Ishikawa (cell line): ENCODE data around the gene SYT7.

ENCODE experiments used
- EP300 ChIP-seq: IDR thresholded peaks from 2 replicates; pipeline ENCODE4 v1.6.1; 2012; ENCODE audit warnings: borderline replicate concordance
- RAD21 ChIP-seq: IDR thresholded peaks from 2 replicates; pipeline ENCODE4 v1.6.1; 2012; ENCODE audit warnings: low read depth

GRCh38 chr11:61537326-61537725 is 43.5 kb downstream of the SYT7 start:
- TF ChIP-seq EP300 (no peak), RAD21 (no peak)
